ENCODE measurements around the gene FTO. TPM values are rescaled to one million over a fixed set of nuclear protein-coding genes. Genes with fewer than 3 reads are reported as not detected.

The FTO gene
- total RNA-seq, 4 donors from 2014 or later = 64.4 to 116 (median 71.3) TPM

DNA sequence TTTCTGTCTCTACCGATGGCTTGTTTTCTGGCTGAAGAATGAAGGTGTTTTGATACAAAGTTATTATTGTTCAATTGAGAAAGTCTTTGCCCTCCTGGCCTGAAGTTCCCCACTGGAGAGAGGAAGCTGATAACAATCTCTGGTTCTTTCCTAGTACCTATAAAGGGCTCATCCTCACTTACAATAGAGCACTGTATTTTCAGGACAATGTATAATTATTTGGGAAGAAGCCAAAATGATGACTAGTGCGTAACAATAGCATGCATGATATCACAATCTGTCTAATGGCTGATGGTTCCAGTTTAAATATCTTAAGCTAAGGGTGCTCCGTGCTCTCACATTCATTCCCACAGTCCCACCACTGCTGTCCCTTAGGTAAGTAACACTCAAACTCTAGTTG is 351.9 kb downstream of the FTO start:
- Histone ChIP-seq H3K4me1 (peaks cover 3% of the 10 kb centered on the region), H3K27ac (no peak overlapping the region), H3K27me3 (no peaks in the 10 kb centered on the region), H3K4me3 (no peak overlapping the region), H3K9me3 (no peaks in the 10 kb centered on the region), H3K36me3 (no peaks in the 10 kb centered on the region)
- 79% methylated on average over 3 of the region's 3 CpGs for WGBS
- no peak for DNase-seq (ENCODE audit: low spot score in 2 of 2)
- TF ChIP-seq POLR2A (IDR thresholded peaks at IDR 0.05) (no peak), POLR2AphosphoS5 (IDR thresholded peaks at IDR 0.05) (no peak), EP300 (IDR thresholded peaks at IDR 0.05) (no peak)
- TF ChIP-seq, protein P1, sequence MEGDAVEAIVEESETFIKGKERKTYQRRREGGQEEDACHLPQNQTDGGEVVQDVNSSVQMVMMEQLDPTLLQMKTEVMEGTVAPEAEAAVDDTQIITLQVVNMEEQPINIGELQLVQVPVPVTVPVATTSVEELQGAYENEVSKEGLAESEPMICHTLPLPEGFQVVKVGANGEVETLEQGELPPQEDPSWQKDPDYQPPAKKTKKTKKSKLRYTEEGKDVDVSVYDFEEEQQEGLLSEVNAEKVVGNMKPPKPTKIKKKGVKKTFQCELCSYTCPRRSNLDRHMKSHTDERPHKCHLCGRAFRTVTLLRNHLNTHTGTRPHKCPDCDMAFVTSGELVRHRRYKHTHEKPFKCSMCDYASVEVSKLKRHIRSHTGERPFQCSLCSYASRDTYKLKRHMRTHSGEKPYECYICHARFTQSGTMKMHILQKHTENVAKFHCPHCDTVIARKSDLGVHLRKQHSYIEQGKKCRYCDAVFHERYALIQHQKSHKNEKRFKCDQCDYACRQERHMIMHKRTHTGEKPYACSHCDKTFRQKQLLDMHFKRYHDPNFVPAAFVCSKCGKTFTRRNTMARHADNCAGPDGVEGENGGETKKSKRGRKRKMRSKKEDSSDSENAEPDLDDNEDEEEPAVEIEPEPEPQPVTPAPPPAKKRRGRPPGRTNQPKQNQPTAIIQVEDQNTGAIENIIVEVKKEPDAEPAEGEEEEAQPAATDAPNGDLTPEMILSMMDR (IDR thresholded peaks at IDR 0.05) = no peak

DNA sequence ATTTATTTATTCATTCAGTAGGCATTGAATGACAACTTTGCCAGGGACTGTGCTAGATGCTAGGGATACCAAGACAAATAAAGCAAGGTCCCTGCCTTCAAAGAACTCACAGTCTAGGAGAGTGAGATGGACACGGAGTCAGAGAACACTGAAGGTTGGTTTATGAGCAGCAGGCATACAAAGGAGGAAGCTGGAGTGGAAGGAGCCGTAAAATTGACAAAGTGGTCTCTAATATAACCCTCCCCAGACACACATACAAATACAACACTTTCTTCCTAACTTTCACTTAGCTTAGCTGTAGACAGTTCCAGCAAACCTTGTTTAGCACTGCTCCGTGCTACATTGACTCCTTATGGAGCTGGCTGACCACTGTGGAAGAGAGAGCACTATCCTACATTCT is 353.0 kb downstream of the FTO start:
- TF ChIP-seq, protein P1 (IDR thresholded peaks at IDR 0.05) = no peak
- TF ChIP-seq EP300 (IDR thresholded peaks at IDR 0.05) = no peak
- TF ChIP-seq POLR2AphosphoS5 (IDR thresholded peaks at IDR 0.05) = no peak
- no peak for TF ChIP-seq POLR2A (IDR thresholded peaks at IDR 0.05)
- Histone ChIP-seq H3K27me3 (no peaks in the 10 kb centered on the region), H3K4me1 (peaks cover 3% of the 10 kb centered on the region), H3K36me3 (no peaks in the 10 kb centered on the region), H3K9me3 (no peaks in the 10 kb centered on the region), H3K4me3 (no peak overlapping the region), H3K27ac (no peak overlapping the region)
- WGBS = 90% methylated on average over 3 of the region's 3 CpGs
- no peak for DNase-seq (ENCODE audit: low spot score in 2 of 2)

DNA sequence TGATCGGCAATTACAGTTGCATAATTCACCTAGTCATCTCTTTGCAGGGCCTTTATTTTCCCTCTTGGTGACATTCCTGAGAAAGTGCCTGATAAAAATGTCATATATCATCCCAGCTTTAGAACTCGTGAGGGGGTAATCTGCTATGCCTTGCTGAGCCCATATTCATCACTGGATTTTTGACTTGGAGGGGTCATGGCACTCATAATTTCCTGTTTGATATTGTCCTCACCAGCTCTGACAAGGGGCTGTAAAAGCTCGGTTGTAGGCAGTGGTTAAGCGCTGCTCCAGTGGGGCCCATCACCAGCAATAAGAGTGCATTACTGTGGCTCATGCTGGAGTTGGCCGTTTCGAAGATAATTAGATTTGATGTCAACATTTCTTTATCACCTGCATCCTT is 355.4 kb downstream of the FTO start:
- Histone ChIP-seq H3K9me3 (no peaks in the 10 kb centered on the region), H3K27ac (no peak overlapping the region), H3K4me3 (no peak overlapping the region), H3K27me3 (no peaks in the 10 kb centered on the region), H3K4me1 (peaks cover 3% of the 10 kb centered on the region), H3K36me3 (no peaks in the 10 kb centered on the region)
- WGBS = 95% methylated on average over 6 of the region's 6 CpGs
- no peak for DNase-seq (ENCODE audit: low spot score in 2 of 2)
- TF ChIP-seq, protein P1 (IDR thresholded peaks at IDR 0.05) = no peak
- TF ChIP-seq POLR2A (IDR thresholded peaks at IDR 0.05) = no peak
- no peak for TF ChIP-seq POLR2AphosphoS5 (IDR thresholded peaks at IDR 0.05)
- no peak for TF ChIP-seq EP300 (IDR thresholded peaks at IDR 0.05)

DNA sequence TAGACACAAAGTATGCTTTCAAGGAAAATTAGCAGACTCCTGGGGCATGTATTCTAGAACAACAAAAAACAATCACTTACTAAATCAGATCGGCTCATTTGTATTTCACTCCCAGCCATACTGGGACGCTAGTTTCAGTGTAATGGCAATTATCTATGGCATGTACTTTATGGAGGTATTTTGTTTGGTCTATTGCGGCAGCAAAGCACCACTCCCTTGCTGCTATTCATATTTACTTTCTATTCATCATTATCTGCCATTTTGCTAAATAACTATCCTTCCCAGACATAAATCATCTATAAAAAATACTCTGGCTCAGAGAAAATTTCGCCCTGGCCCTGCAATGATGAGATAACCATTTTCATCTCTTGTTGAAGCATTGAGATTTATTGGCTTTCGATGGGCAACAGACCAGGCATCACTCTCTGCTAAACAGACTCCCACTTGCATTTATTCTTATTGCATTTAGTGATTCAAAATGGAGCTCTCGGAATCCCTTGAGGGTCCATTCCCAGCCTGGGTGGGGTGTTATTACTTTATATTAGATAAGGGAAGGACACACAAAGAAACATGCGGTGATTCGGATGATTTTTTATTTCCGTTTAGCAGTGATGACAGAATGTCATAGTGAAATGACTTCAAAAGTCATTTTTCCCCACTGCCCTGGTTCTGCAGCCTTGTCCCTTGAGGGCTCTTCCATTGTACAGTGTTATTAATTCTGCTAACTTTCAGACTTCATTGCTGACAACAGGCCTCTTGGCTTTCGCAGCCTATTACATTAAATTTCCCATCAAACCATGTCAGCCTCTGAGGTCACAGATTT is 356.9 kb downstream of the FTO start:
- DNase-seq (ENCODE audit: low spot score in 2 of 2) = no peak
- TF ChIP-seq, protein P1 (IDR thresholded peaks at IDR 0.05) = no peak
- no peak for TF ChIP-seq POLR2AphosphoS5 (IDR thresholded peaks at IDR 0.05)
- TF ChIP-seq POLR2A (IDR thresholded peaks at IDR 0.05) = no peak
- no peak for TF ChIP-seq EP300 (IDR thresholded peaks at IDR 0.05)
- Histone ChIP-seq H3K4me3 (no peak overlapping the region), H3K36me3 (no peaks in the 10 kb centered on the region), H3K27ac (no peak overlapping the region), H3K4me1 (no peaks in the 10 kb centered on the region), H3K27me3 (no peaks in the 10 kb centered on the region), H3K9me3 (no peaks in the 10 kb centered on the region)
- WGBS = 88% methylated on average over 10 of the region's 10 CpGs

DNA sequence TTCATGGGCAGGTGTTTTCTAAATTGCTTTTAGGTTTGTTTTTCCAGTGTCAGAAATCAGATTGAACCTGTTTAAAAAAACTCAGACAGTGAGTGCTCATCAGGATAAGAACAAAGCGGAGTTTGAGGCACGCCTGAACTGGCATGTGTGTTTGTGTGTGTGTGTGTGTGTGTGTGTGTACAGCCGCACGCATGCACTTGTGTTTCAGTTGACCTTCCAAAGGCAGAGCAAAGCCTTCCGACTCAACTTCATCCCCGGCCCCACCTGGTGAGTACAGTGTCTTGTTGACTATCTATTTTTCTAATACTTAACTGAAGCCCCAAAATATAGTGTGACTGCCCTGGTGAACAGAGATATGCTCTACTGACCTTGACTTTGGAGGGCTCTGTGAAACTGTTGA is 357.5 kb downstream of the FTO start:
- Histone ChIP-seq H3K4me1 (no peaks in the 10 kb centered on the region), H3K27me3 (no peaks in the 10 kb centered on the region), H3K36me3 (no peaks in the 10 kb centered on the region), H3K4me3 (no peak overlapping the region), H3K9me3 (no peaks in the 10 kb centered on the region), H3K27ac (no peak overlapping the region)
- DNase-seq (ENCODE audit: low spot score in 2 of 2) = no peak
- TF ChIP-seq POLR2AphosphoS5 (IDR thresholded peaks at IDR 0.05) = no peak
- TF ChIP-seq, protein P1 (IDR thresholded peaks at IDR 0.05) = no peak
- TF ChIP-seq EP300 (IDR thresholded peaks at IDR 0.05) = no peak
- no peak for TF ChIP-seq POLR2A (IDR thresholded peaks at IDR 0.05)
- 98% methylated on average over 6 of the region's 6 CpGs for WGBS
